ENCODE measurements around the gene MPL.

- no peak for TF ChIP-seq EZH2 (IDR thresholded peaks at IDR 0.05)
- TF ChIP-seq POLR2AphosphoS5 (IDR thresholded peaks at IDR 0.05; ENCODE audit: borderline replicate concordance, low read depth, low read length) = no peak
- TF ChIP-seq FOXP2 (optimal IDR thresholded peaks at IDR 0.05; ENCODE audit: control extremely low read depth, extremely low read length, insufficient read depth) = no peak
Observed at GRCh38 chr1:43348343-43348808, 10.8 kb downstream of the MPL start.

Data from SK-N-MC (cell line).